ENCODE results near the gene PIK3R2.
A peak's percentile ranks its signal among the peaks of the same experiment; 100 is the strongest.

PIK3R2 gene

GRCh38 chr19:18174983-18175382 is 22.0 kb downstream of the PIK3R2 start:
- no peak for DNase-seq

- no peak for DNase-seq
Measured at GRCh38 chr19:18176367-18177310, 23.7 kb downstream of the PIK3R2 start.

GRCh38 chr19:18179957-18180356 is 27.0 kb downstream of the PIK3R2 start:
- no peak for DNase-seq

- DNase-seq = no peak
Measured at GRCh38 chr19:18183529-18183928, 30.6 kb downstream of the PIK3R2 start.

- DNase-seq = no peak
Measured at GRCh38 chr19:18185538-18185937, 32.6 kb downstream of the PIK3R2 start.

GRCh38 chr19:18190278-18190677 is 37.3 kb downstream of the PIK3R2 start:
- DNase-seq = no peak

- DNase-seq = no peak
Measured at GRCh38 chr19:18191640-18192062, 38.7 kb downstream of the PIK3R2 start.

- peak; percentile 100 for DNase-seq
Measured at GRCh38 chr19:18192673-18193387, 39.9 kb downstream of the PIK3R2 start, which contains the start of gene MPV17L2. TSS of gene MPV17L2 (plus strand) at chr19:18193218. CDS start at chr19:18193282, 64 bp downstream.

GRCh38 chr19:18193388-18194180 is 40.6 kb downstream of the PIK3R2 start:
- no peak for DNase-seq

- DNase-seq = no peak
Measured at GRCh38 chr19:18194181-18194530, 41.2 kb downstream of the PIK3R2 start.

- peak; percentile 30 for DNase-seq
Measured at GRCh38 chr19:18194554-18195238, 41.7 kb downstream of the PIK3R2 start.

GRCh38 chr19:18196511-18196845 is 43.5 kb downstream of the PIK3R2 start:
- DNase-seq = no peak

GRCh38 chr19:18197306-18197705 is 44.3 kb downstream of the PIK3R2 start:
- DNase-seq = no peak

GRCh38 chr19:18197941-18198340 is 45.0 kb downstream of the PIK3R2 start:
- no peak for DNase-seq

- DNase-seq = no peak
Measured at GRCh38 chr19:18198374-18198773, 45.4 kb downstream of the PIK3R2 start.

- DNase-seq = no peak
Measured at GRCh38 chr19:18202397-18202777, 49.4 kb downstream of the PIK3R2 start.

- DNase-seq = peak; percentile 8
Measured at GRCh38 chr19:18202778-18203407, 49.9 kb downstream of the PIK3R2 start.

- peak; percentile 56 for DNase-seq
Measured at GRCh38 chr19:18203408-18203862, 50.5 kb downstream of the PIK3R2 start.

GRCh38 chr19:18203863-18204393 is 51.0 kb downstream of the PIK3R2 start, which contains the start of gene RAB3A:
TSS of gene RAB3A (minus strand) at chr19:18204042. CDS start at chr19:18202740, 1,302 bp downstream.
- peak; percentile 98 for DNase-seq

GRCh38 chr19:18204394-18205199 is 51.6 kb downstream of the PIK3R2 start:
- DNase-seq = peak; percentile 50

Data from effector CD8-positive, alpha-beta T cell (primary cell).